NCI-H1092 (cell line): ENCODE results near the gene SLC25A45.
"Not testable (repeated sequence)": the region's sequence is repeated elsewhere in the genome, so short reads cannot be mapped to it uniquely, and the experiment has no call there.

Source experiments
- DNase-seq: peaks from one replicate; lab custom pipeline; 2025; lab: John Stamatoyannopoulos, UW

The SLC25A45 gene

GRCh38 chr11:65362966-65363365 is 19.5 kb downstream of the SLC25A45 start:
- no peak for DNase-seq

DNA sequence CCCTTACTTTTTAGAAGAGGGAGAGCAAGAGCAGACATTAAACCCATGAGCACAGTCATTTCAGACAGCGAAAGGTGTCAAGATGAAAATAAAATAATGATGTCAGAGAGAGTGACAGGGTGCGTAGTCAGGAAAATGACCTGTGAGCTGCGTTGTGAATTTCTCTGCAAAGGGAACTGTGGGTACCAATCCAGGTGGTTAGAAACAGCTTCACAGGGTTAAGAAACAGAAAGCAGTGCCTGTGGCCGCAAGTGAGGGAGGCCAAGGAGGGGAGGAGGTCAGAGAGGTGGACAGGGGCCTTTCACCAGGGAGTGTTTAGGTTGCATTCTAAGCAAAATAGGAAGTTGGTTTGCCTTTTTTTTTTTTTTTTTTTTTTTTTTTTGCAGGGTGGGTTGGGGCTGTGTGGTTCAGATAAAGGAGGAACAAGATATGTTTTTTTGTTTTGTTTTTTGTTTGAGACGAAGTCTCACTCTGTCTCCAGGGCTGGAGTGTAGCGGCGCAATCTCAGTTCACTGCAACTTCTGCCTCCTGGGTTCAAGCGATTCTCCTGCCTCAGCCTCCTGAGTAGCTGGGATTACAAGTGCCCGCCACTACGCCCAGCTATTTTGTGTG is 20.0 kb downstream of the SLC25A45 start:
- no peak for DNase-seq

- no peak for DNase-seq
These were observed 24.5 kb downstream of the SLC25A45 start for GRCh38 chr11:65357856-65358356.

- no peak for DNase-seq
These were observed 26.0 kb downstream of the SLC25A45 start for GRCh38 chr11:65356394-65356972.

- no peak for DNase-seq
These were observed 26.6 kb downstream of the SLC25A45 start for GRCh38 chr11:65355776-65356393.

DNA sequence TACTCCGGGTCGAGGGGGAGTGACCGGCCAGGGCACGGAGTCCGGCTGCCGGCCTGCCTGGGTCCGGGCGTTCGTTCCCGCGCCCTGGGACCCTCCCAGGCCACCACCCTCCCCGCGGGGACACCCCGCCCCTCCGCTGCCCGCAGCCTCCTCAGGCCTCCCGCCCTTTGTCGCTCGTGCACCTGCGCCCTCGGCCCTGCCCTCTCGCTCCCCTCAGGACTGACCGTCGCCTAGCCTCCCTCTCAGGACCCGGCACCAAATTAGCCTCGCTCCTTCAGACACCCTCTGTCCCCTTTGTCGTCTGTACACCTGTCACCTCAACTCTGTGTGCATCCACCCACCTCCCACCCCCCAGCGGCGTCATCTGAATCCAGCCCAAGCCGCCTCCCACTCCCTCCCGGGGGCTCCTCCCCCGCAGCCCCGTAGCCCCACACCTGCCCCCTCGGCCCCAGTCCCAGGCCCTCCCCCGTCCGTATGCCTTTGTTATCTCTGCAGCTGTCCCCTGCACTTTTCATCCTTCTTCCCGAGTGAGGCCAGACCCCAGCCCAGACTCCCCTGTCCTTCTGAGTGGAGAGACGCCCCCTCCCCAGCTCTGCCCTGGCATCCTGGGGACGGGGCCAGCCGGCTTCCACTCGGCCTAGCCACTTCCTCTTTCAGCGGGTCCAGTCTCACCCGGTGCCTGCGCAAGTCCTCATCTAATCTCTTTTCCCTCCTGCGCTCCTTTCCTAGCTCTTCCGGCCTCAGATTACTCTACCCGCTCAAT is 27.3 kb downstream of the SLC25A45 start:
- peak; percentile 44 for DNase-seq

- DNase-seq: peak; percentile 98
These were observed 28.0 kb downstream of the SLC25A45 start, which contains the start of gene TIGD3 for GRCh38 chr11:65354265-65355012. TIGD3 (plus strand) TSS chr11:65354751; CDS start chr11:65355809, 1,058 bp downstream.

DNA sequence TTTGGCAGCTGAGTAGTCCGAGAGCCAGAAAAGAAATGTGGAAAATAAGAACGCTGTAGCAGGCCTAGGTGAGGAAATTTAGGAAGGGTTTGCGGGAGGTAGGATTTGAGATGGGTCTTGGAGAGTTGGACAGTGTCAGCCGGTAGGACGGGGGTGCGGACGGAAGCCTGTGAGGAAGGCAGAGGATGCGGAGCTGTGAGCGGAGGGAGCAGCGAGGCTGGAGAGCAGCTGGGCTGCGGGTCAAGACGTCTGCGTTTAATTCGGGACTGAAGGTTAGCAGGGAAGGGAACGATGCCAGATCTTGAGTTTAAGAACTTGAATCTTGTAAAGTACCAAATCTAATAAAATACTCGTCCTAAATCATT is 28.6 kb downstream of the SLC25A45 start:
- DNase-seq: no peak

DNA sequence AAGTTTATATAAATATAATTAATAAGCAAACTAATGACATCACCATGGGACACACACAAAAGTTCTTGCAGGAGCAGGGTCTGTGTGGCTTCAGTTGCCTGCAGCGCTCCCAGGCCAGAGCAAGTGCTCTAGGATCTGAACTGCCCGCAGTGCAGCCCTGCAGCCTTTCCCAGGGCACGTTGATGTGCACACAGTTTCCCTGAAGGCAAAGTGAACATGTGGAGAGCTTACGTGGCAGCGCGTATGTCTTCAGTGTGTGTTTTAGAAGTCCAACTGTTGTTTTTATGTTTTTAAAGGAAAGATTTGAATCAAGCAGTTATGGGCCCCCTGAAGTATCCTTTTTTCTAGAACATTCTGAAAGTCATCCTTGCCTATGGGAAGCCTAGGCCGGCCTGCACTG is 29.1 kb downstream of the SLC25A45 start:
- no peak for DNase-seq

DNA sequence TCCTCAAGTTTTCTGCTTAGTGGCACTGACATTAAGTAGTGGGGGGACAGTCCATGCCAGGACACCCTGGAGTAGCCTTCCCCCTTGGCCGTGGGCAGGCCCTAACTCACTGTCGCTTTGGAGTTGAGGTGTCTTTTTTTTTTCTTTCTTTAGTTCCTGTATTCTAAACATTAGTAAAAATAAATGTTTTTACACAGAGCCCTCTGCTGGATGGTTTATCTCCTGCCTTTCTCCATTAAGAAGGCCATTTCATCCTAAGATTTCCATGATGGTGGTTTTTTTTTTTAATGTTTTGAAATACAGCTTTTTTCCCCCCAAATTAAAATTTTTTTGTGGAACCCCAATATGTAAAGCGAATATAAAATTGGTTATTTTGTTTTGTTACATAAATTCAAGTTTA is 29.7 kb downstream of the SLC25A45 start:
- no peak for DNase-seq

- no peak for DNase-seq
These were observed 30.9 kb downstream of the SLC25A45 start for GRCh38 chr11:65351511-65351910.

- no peak for DNase-seq
These were observed 40.6 kb downstream of the SLC25A45 start for GRCh38 chr11:65341856-65342255.

GRCh38 chr11:65340226-65340625 is 42.2 kb downstream of the SLC25A45 start:
- no peak for DNase-seq

- no peak for DNase-seq
These were observed 43.8 kb downstream of the SLC25A45 start for GRCh38 chr11:65338676-65339075.

GRCh38 chr11:65334696-65335295 is 47.6 kb downstream of the SLC25A45 start:
- no peak for DNase-seq

GRCh38 chr11:65332591-65332990 is 49.9 kb downstream of the SLC25A45 start:
- not testable (repeated sequence) for DNase-seq

DNA sequence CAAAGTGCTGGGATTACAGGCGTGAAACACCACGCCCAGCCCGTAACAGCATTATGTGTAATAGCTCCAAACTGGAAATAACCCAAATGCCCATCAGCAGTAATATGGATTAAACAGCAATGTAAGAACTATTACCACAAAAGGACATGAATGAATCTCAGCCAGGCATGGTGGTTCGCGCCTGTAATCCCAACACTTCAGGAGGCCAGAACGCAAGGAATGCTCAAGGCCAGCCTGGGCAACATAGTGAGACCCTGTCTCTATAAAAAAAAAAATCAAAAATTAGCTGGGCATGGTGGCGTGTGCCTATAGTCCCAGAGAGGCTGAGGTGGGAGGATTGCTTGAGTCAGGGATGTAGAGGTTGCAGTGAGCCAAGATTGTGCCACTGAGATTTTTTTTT is 51.9 kb downstream of the SLC25A45 start:
- no peak for DNase-seq

GRCh38 chr11:65329944-65330403 is 52.5 kb downstream of the SLC25A45 start:
- peak; percentile 90 for DNase-seq

GRCh38 chr11:65329478-65329877 is 53.0 kb downstream of the SLC25A45 start:
- no peak for DNase-seq

GRCh38 chr11:65327021-65327420 is 55.4 kb downstream of the SLC25A45 start:
- no peak for DNase-seq

GRCh38 chr11:65325435-65325834 is 57.0 kb downstream of the SLC25A45 start:
- no peak for DNase-seq
